ENCODE data around the gene TATDN2.

TATDN2 gene

DNA sequence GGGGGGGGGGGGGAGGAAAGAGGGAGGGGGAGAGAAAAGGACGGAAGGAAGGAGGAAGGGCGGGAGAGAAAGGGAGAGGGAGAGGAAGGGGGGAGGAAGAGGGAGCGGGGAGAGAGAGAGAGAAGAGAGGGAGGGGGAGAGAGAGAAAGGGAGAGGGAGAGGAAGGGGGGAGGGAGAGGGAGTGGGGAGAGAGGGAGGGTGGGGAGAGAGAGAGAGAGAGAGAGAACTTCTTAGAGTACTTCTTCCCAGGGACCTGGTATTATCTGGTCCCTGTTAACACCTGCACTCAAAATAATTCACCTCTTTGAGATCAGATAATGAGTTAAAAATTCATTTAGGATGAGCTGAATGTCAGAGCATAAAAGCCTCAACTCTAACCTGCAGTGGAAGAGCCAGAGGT is 71.5 kb downstream of the TATDN2 start:
- no peak for DNase-seq (ENCODE audit: low spot score)

GRCh38 chr3:10320320-10320677 is 72.0 kb downstream of the TATDN2 start:
- DNase-seq (ENCODE audit: low spot score): no peak

GRCh38 chr3:10321630-10322351 is 73.5 kb downstream of the TATDN2 start:
- DNase-seq (ENCODE audit: low spot score): no peak

DNA sequence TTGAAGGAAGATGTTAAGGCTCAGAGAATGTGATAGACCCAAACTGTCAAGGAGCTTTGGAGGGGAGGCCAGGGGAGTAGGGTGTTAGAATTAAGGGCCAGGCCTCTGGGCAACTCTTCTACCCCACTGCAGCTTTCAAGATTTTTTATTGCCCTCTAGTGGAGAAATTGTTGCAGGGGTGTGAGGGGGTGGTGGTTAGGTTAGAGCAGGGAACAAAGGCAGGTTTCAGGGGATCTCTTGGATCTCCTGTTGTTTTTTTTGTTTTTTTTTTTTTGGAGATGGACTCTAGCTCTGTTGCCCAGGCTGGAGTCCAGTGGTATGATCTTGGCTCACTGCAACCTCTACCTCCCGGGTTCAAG is 74.1 kb downstream of the TATDN2 start:
- DNase-seq (ENCODE audit: low spot score): peak; percentile 10

GRCh38 chr3:10327592-10327991 is 79.3 kb downstream of the TATDN2 start:
- no peak for DNase-seq (ENCODE audit: low spot score)

DNA sequence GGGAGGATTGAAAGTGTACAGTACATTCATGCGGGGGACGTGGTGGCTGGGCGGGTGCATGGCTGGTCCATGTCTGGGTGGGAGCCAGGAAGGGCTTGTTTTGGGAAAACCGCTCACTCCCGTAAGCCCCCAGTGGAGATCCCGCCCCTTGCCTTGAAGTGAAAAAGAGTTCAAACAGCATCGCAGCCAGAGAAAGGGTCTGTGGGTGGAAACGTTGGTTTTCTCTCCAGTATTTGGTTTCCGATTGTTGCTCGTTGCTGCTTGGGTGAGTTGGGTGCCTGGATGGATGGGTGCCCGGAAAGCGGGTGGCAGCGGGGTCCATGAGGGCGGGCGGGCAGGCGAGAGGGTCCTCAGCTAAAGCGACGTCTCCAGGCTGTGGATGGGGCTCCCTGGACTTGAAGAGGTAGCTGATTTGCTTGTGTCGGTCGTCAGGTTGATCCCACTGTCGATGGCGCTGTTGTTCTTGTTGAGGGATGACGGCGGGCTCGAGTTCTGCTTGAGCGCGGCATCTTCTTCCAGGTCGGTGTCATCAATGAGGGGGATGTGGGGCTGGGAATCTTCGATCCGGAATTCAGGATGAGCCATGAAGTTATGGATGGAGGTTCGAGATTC is 80.3 kb downstream of the TATDN2 start:
- no peak for DNase-seq (ENCODE audit: low spot score)

- no peak for DNase-seq (ENCODE audit: low spot score)
Measured at GRCh38 chr3:10329495-10330015, 81.3 kb downstream of the TATDN2 start.

- DNase-seq (ENCODE audit: low spot score): no peak
Measured at GRCh38 chr3:10330319-10330718, 82.1 kb downstream of the TATDN2 start.

Measured in SW480 (cell line).